Right forelimb (tissue), 1 donor: Measurements from ENCODE around the gene LIX1.
"Not testable (repeated sequence)": the region's sequence is repeated elsewhere in the genome, so short reads cannot be mapped to it uniquely, and the experiment has no call there.

Experiments
- DNase-seq: peaks from one replicate; pipeline ENCODE4 v3.0.0-alpha.2; 2018

The LIX1 gene

GRCh38 chr5:97142521-97143254 lies at the start of gene LIX1:
LIX1 (minus strand) TSS chr5:97142611; CDS start chr5:97142576, 35 bp downstream.
- DNase-seq = peak; percentile 62

DNA sequence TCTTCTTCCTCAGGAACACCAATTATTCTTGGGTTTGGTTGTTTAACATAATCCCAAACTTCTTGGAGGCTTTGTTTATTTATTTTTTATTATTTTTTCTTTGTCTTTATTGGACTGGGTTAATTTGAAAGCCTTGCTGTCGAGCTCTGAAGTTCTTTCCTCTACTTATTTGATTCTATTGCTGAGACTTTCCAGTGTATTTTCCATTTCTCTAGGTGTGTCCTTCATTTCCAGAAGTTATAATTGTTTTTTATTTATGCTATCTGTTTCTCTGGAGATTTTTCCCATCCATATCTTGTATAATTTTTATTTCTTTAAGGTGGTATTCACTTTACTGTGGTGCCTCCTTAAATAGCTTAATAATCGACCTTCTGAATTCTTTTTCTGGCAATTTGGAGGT lies 49.5 kb upstream of the LIX1 start:
- no peak for DNase-seq

- DNase-seq = not testable (repeated sequence)
Measured at GRCh38 chr5:97189523-97189922, 47.1 kb upstream of the LIX1 start.

DNA sequence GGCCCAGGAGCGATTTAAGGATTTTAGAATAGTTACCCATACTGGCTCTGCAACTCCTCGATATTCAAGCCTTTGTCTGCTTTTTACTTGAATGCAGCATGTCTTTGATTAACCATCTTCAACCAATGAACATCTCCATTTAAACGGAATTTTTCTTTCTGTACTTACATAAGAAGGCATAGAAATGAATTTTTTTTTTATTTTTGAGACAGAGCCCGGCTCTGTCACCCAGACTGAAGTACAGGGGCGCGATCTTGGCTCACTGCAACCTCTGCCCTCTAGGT lies 41.5 kb upstream of the LIX1 start:
- DNase-seq = no peak

GRCh38 chr5:97183100-97183929 lies 40.9 kb upstream of the LIX1 start, which contains the start of gene RIOK2:
RIOK2 (minus strand) TSS chr5:97183247; CDS start chr5:97183191, 56 bp downstream.
- peak; percentile 94 for DNase-seq

GRCh38 chr5:97182571-97183099 lies 40.2 kb upstream of the LIX1 start:
- DNase-seq = no peak

- no peak for DNase-seq
Measured at GRCh38 chr5:97181856-97182545, 39.6 kb upstream of the LIX1 start.

DNA sequence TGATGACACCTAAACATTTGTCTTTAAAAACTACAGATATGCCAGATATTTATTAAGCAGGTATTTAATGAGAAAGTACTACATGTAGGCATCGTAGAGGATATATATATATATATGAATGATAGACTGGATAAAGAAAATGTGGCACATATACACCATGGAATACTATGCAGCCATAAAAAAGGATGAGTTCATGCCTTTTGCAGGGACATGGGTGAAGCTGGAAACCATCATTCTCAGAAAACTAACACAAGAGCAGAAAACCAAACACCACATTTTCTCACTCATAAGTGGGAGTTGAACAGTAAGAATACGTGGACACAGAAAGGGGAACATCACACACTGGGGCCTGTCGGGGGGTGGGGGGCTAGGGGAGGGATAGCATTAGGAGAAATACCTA lies 37.0 kb upstream of the LIX1 start:
- not testable (repeated sequence) for DNase-seq

- no peak for DNase-seq
Measured at GRCh38 chr5:97172227-97172626, 29.8 kb upstream of the LIX1 start.

DNA sequence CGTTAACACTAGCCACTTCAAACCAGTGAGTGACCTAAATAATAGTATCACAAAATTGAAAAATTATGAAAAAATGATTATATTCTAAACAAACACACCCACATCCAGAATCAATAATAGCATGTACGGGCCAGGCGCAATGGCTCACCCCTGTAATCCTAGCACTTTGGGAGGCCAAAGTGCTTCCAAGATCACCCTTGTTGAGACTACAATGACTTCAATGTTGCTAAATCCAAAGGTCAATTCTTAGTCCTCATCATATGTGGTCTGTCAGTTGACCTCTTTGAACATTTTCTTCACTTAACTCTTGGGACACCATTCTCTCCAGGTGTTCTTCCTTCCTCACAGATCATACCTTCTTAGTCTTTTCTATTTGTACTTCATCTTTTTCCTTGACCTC lies 29.3 kb upstream of the LIX1 start:
- DNase-seq = no peak

DNA sequence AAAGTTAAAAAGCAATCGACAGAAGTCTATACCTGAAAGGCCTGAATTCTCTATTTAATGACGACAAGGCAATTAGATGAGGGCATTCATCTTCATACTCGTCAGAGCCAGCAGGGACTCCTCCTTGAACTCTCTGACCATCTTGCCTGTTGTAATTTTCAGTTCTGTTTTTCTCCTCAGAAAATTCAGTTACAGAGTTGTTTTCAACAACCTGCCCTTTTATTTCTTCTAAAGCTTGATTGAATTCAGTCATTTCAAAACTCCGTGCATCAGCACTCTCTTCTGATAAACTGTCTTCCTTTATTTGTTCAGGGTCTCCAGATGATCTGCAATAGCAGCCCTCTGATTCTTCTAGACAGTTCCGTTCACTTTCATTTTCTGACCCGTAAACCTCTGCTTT lies 25.0 kb upstream of the LIX1 start:
- no peak for DNase-seq

GRCh38 chr5:97165726-97166125 lies 23.3 kb upstream of the LIX1 start:
- DNase-seq = no peak

DNA sequence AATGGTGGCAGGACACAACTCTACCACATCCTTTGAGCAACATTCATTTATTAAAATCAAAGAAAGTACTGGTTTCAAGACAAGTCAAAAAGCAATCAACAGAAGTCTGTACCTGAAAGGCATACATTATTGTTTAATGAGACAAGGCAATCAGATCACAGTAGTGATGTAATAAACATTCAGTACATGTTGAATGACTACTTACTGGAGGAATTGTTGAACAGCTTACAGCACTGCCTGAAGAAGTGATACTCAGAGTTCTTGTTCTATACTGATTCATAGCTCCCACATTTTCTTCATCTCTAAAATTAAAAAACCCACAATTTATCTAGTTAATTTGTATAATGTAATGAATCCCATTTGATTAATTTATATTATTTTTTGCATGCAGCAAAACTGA lies 22.4 kb upstream of the LIX1 start:
- no peak for DNase-seq

DNA sequence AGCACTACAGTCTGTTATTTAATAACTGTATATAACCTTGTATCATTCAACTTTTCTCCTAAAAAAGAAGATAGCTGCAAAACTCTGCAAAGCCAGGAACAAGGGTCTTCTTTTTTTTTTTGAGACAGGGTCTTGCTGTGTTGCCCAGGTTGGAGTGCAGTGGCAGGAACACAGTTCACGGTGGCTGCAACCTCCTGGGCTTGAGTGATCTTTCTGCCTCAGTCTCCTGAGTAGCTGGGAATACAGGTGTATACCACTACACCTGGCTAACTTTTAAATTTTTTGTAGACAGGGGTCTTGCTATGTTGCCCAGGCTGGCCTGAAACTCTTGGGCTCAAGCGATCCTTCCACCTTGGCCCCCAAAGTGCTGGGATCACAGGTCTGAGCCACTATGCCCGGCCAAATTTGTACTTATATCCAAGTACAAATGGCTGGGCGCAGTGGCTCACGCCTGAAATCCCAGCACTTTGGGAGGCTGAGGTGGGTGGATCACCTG lies 21.4 kb upstream of the LIX1 start:
- DNase-seq = no peak

- no peak for DNase-seq
Measured at GRCh38 chr5:97163360-97163764, 21.0 kb upstream of the LIX1 start.

GRCh38 chr5:97162045-97162444 lies 19.6 kb upstream of the LIX1 start:
- peak; percentile 62 for DNase-seq

DNA sequence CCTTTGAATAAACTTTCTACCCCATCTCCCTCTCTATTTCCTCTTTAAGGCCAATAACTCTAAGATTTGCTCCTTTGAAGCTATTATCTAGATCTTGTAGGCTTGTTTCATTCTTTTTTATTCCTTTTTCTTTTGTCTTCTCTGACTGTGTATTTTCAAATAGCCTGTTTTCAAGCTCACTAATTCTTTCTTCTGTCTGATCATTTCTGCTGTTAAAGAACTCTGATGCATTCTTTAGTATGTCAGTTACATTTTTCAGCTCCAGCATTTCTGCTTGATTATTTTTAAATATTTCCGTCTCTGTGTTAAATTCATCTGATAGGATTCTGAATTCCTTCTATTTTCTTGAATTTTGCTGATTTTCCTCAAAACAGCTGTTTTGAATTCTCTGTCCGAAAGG lies 15.3 kb upstream of the LIX1 start:
- DNase-seq = no peak

GRCh38 chr5:97151370-97151769 lies 9.0 kb upstream of the LIX1 start:
- no peak for DNase-seq

DNA sequence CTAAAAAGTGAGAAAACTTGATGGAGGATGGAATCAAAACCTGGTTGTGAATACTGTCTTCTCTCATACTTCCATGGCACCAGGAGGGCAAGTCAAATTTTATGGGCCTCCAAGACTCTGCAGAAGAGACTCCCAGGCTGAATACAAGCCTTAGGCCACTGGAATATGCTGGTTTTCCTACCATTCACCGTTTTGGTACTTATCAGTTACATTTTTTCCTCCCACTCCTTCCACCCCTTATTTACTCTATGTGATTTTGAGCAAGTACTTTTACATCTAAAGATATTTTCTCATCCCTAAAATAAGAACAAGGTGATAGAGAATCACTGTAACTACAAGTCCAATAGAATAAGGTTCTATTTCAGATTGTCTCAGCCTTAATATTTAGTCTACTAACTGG lies 8.0 kb upstream of the LIX1 start:
- no peak for DNase-seq

- no peak for DNase-seq
Measured at GRCh38 chr5:97149709-97150108, 7.3 kb upstream of the LIX1 start.

DNA sequence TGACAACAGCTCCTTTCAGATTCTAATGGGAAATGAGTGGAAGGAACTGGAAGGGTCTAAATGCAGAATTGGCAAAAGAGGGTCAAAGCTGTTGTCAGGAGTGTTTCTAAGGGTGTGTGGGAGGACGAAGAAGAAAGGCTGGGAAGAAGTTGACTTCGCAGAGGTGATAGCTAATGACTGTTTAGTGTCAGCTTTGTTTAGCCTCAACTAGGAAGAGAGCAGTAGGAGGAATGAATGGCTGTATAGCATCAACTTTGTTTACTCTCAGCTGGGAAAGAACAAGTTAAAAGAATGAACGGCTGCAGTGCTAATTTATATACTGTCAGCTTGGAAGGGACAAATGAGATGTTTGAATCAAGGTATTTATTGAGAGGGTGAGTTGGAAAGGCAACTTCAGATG lies 5.9 kb upstream of the LIX1 start:
- no peak for DNase-seq

GRCh38 chr5:97143704-97144103 lies 1.3 kb upstream of the LIX1 start:
- no peak for DNase-seq

DNA sequence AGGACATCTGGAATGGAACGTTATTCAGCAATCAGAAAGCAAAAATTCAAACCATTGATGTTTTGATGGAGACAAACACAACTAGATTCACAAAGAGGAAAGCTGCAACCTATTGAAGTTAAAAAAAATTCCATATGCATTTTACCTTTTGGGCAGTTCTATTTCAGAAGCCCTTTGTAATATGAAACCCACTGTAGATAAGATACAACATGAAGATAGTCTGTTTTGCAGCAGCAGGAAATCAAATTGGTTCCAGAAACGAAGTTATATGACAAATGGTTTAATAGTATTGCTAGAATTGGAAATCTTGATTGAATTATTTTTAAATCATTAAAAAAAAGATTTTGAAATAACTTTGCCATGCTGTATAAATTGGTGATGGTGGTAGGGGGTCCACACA lies 872 bp downstream of the LIX1 start:
- DNase-seq = no peak
